Midbrain (tissue), 1 donor: ENCODE measurements around the gene KIAA1549.

Source experiments
- DNase-seq: peaks from one replicate; lab custom pipeline; 2025; lab: John Stamatoyannopoulos, UW

KIAA1549 gene

GRCh38 chr7:138903859-138904435 is 77.2 kb downstream of the KIAA1549 start:
- DNase-seq = no peak

GRCh38 chr7:138903186-138903820 is 77.9 kb downstream of the KIAA1549 start:
- DNase-seq = no peak

- DNase-seq = no peak
These were observed 79.0 kb downstream of the KIAA1549 start for GRCh38 chr7:138902161-138902560.

GRCh38 chr7:138900035-138900828 is 81.0 kb downstream of the KIAA1549 start:
- no peak for DNase-seq

GRCh38 chr7:138898802-138899201 is 82.4 kb downstream of the KIAA1549 start:
- no peak for DNase-seq

DNA sequence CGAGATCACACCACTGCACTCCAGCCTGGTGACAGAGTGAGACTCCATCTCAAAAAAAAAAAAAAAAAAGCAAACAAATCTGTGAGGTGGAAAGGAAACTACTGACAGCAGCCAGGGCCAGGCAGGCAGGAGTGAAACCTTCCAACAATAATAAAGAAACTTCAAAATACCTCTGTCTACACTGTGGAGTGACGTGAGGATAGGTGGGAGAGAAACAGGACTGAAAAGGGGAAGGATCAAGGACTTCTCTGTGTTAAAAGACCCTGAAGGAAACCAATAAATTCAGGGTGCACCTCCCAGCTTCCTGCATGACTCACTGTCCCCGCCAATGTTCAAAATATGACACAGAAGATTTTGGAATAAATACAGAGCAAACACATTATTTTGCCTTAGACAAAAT is 82.9 kb downstream of the KIAA1549 start:
- no peak for DNase-seq

- no peak for DNase-seq
These were observed 85.5 kb downstream of the KIAA1549 start for GRCh38 chr7:138895679-138896078.

GRCh38 chr7:138893258-138893657 is 87.9 kb downstream of the KIAA1549 start:
- DNase-seq = no peak

- DNase-seq = no peak
These were observed 88.4 kb downstream of the KIAA1549 start for GRCh38 chr7:138892812-138893211.

GRCh38 chr7:138892006-138892630 is 89.1 kb downstream of the KIAA1549 start:
- DNase-seq = no peak

DNA sequence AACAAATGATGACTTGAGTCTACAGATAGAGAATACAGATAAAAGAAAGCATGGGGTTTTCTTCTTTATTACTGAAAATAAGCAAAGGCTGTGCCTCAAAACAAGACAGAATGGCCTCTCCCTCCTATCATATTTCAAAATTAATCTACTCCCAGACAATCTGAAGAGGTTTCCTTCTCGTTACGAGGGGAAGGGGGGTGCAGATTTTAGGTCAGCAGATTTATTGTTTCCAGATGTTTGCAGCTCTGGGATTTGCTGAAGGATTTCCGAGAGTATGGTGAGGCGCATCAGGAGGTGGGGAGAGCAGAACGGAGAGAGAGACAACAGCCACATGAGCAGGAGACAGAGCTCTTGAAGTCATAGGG is 89.8 kb downstream of the KIAA1549 start:
- no peak for DNase-seq

DNA sequence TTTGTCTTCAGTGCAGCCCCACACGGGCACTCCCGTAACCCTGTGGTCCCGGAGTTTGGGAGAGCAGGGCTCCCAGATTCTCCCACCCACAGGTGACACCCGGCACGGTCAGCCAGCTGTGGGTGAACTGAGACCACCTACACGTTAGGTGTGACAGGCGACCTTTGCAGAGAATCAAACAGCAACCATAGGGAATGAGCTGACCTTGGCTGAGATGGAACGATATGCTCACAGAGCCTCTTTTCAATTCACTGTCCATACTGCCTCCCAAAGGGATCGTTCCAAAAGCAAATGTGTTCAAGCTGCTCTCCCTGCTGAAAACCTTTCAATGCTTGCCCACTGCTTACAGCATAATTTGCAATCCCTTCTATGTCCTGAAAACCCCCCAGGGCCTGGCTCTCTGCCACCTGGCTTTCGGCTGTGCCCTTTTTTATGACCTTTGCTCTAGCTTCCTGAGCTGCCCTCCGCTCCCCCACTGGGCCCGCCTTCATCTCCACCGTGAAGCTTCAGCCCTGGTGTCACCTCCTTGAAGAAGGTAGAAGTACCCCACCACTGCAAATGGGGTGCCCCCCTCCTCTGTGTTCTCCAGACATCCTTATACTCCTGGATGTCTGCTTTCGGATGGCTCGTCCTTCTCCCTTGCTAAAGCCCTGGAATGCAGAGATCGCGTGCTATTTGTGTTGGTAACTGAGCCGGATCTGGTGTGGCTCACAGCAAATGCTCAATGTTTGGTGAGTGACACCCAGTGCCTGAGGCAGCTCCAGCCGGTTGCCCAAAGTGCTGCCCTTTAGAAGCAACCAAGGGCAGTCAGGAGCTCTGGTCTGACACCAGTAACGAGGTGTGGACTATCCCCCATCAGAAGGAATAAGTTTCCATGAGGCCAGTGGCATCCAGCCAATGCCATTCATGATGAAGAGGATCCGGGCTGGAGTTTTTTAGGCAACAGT is 90.4 kb downstream of the KIAA1549 start:
- DNase-seq = no peak

GRCh38 chr7:138889582-138890498 is 91.3 kb downstream of the KIAA1549 start:
- no peak for DNase-seq

- no peak for DNase-seq
These were observed 93.1 kb downstream of the KIAA1549 start for GRCh38 chr7:138887872-138888656.

- DNase-seq = no peak
These were observed 94.0 kb downstream of the KIAA1549 start for GRCh38 chr7:138887085-138887710.

DNA sequence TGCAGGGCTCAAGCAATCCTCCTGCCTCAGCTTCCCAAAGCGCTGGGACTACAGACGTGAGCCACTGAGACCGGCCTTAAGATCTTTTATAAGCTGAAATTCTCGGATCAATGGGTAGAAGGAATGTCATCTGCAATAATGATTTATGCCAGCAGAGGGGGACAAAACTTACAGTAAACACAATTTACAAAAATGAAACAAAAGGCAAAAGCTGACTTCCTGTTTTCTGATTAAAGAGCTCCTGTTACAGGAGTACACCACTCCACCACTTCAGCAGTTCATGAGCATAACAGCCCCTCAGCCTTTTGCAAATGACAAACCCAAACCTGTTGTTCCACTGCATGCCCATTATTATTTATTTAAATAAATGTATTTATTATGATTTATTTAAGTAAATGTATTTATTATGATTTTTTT is 94.7 kb downstream of the KIAA1549 start:
- DNase-seq = no peak

DNA sequence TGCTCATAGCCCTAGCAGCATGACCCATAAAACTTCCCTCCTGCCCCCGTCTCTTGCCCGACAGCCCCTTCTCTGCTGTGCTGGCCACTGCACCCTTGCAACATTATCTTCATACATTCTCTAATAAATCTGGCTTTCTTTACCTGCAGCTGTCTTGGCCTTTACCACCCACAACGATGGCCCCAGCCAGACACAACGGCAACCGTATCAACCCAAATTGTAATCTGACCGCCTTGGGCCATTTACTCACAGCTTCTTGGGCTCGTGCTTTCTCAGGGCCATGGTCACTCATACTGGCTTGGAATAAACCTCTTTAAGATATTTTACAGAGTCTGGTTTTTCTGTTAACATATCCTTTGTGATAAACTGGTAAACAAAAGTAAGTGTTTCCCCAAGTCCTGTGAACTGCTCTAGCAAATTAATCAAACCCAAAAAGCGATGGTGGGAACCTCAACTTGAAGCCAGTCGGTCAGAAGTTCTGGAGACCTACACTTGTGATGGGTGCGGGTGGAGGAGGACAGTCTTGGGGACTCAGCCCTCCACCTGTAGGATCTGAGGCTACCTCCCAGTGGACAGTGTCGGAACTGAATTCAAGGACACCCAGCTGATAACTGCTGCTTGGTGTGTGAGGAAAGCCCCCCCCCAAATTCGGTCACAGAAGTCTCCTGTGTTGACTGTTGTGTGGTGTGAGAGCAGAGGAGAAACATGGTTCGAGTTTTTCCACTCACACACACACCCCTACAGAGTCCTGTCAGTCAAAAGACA is 95.6 kb downstream of the KIAA1549 start:
- no peak for DNase-seq

- DNase-seq = no peak
These were observed 98.9 kb downstream of the KIAA1549 start for GRCh38 chr7:138882249-138882648.
